Central memory CD8-positive, alpha-beta T cell (primary cell): ENCODE results near the gene ASPDH.

Source experiments
- ATAC-seq: fragments of 150-1000 bp; cut with Tn5 transposase; replicated peaks from 2 replicates; pipeline ENCODE4 v1.10.0; 2022; ENCODE audit warnings: mild to moderate bottlenecking, moderate FRiP score, moderate number of reproducible peaks; ENCODE audit not compliant: poor library complexity, severe bottlenecking; ENCODE audit errors: extremely low read depth
- DNase-seq, 2 donors: peaks; one replicate each; pipeline ENCODE4 v3.0.0; 2021; ENCODE audit warnings: low spot score in 2 of 2
- H3K27ac Mint-ChIP-seq: one replicate; pipeline ENCODE4 v1.8.0; 2022; ENCODE audit warnings: low read depth, mild to moderate bottlenecking, moderate library complexity, mixed read lengths
- H3K27me3 Mint-ChIP-seq: one replicate; pipeline ENCODE4 v1.8.0; 2022; ENCODE audit warnings: mixed read lengths
- H3K36me3 Mint-ChIP-seq: one replicate; pipeline ENCODE4 v1.8.0; 2022; ENCODE audit warnings: mild to moderate bottlenecking, moderate library complexity, mixed read lengths; ENCODE audit not compliant: insufficient read depth
- H3K4me1 Mint-ChIP-seq: one replicate; pipeline ENCODE4 v1.8.0; 2022; ENCODE audit warnings: mixed read lengths
- H3K4me3 Mint-ChIP-seq: one replicate; pipeline ENCODE4 v1.8.0; 2022; ENCODE audit warnings: mild to moderate bottlenecking, moderate library complexity, mixed read lengths
- H3K9me3 Mint-ChIP-seq: one replicate; pipeline ENCODE4 v1.8.0; 2022; ENCODE audit warnings: mixed read lengths

The ASPDH gene

DNA sequence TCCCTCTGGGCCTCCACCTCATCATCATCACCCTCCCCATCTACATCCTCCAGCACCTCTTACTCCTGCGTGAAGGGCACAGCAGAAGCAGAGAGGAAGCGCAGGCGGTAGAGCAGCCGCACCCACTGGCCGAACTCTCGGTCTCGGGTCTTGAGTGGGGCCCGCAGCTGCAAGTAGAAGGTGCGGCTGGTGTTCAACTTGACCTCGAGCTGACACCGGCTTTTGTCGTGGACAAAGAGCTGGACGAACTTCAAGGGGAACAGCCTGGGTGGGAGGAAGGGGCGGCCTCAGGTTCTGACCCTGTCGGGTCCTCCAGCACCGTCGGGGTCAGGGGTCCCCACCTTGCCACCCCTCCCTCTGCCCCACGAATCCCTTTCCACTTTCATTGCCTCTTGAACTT, 46.1 kb downstream of the ASPDH start:
- Mint-ChIP-seq H3K4me3 (no peak overlapping the region), H3K27me3 (peaks cover 22% of the 10 kb centered on the region), H3K4me1 (no peaks in the 10 kb centered on the region), H3K36me3 (peaks cover 1% of the 10 kb centered on the region), H3K9me3 (no peaks in the 10 kb centered on the region), H3K27ac (no peak overlapping the region)
- ATAC-seq (no peak), DNase-seq (no peak)

DNA sequence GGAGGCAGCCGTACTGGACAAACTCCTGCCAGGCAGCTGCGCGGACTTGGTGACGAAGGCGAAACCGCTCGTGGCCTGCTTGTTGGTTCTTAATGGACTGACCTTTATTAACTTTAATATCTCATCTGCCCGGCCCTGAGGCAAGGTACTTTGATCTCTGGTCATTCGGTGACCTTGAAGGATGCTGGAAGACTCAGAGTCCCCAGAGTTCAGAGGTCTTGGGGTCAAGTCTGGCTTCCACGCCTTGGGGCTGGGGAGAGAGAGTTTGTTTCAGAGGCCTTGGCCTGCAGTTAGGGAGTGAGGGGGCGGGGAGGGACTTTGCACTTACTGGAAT, 47.0 kb downstream of the ASPDH start:
- ATAC-seq (no peak), DNase-seq (no peak)
- Mint-ChIP-seq H3K4me1 (no peaks in the 10 kb centered on the region), H3K27me3 (peaks cover 22% of the 10 kb centered on the region), H3K27ac (no peak overlapping the region), H3K4me3 (no peak overlapping the region), H3K9me3 (no peaks in the 10 kb centered on the region), H3K36me3 (no peaks in the 10 kb centered on the region)

GRCh38 chr19:50465986-50466705, 47.6 kb downstream of the ASPDH start:
- Mint-ChIP-seq H3K36me3 (no peaks in the 10 kb centered on the region), H3K4me1 (peaks cover 4% of the 10 kb centered on the region), H3K27me3 (peaks cover 22% of the 10 kb centered on the region), H3K4me3 (no peak overlapping the region), H3K9me3 (no peaks in the 10 kb centered on the region), H3K27ac (no peak overlapping the region)
- no peak for DNase-seq
- no peak for ATAC-seq

DNA sequence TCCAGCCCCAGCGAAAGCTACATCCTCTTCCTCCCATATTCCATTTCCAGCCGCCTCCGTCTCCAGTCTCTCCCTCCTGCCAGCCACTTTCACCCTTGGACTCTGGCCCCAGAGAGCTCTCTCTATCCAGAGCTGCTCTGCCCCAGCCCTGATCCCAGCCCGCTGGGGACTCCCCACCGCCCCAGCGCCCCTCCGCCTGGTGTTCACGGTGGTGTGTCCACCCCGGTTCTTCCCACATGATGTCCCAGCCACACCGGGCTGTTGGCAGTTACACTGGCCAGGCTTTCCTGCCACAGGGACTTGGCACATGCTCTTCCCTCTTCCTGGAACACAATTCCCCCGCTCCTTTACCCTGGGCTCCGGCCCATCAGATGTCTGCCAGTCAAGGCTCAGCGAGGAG, 48.7 kb downstream of the ASPDH start:
- DNase-seq, result no peak
- Mint-ChIP-seq H3K27ac (no peak overlapping the region), H3K36me3 (no peaks in the 10 kb centered on the region), H3K27me3 (peaks cover 22% of the 10 kb centered on the region), H3K9me3 (no peaks in the 10 kb centered on the region), H3K4me3 (no peak overlapping the region), H3K4me1 (peaks cover 5% of the 10 kb centered on the region)
- ATAC-seq, result no peak

DNA sequence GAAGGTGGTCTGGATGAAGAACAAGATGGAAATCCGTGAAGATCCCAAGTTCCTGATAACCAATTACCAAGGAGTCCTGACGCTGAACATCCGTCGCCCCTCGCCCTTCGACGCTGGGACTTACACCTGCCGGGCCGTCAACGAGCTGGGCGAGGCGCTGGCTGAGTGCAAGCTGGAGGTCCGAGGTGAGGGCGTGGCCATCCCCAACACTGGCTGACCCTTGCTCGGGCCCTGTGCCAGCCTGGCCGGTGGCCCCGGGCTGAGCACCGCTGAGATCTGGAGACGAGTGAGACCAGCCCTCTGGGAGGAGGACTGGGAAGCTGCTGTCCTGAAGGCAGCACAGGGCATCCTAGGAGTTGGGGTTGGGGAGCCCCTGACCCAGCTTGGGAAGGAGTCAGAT, 49.4 kb downstream of the ASPDH start:
- Mint-ChIP-seq H3K27me3 (peaks cover 20% of the 10 kb centered on the region), H3K36me3 (no peaks in the 10 kb centered on the region), H3K9me3 (no peaks in the 10 kb centered on the region)

DNA sequence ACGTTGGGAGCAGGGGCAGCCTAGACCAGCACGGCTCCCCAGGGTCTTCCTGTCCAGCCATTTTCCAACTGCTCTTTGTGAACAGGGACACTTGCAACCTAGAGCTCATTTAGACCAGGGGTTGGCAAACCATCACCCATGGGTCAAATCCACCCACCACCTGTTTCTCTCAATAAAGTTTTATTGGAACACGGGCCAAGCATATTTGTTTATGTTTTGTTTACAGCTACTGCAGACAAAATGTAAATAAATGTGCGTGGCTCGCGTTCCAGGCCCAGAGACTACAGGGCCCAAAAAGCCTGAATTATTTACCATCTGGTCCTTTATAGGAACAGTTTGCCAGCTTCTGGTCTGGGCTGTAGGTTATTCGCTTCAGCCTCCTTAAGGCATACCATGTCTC, 50.7 kb downstream of the ASPDH start:
- DNase-seq (no peak), ATAC-seq (no peak)
- Mint-ChIP-seq H3K4me1 (peaks cover 5% of the 10 kb centered on the region), H3K27me3 (peaks cover 6% of the 10 kb centered on the region), H3K4me3 (no peak overlapping the region), H3K27ac (no peak overlapping the region), H3K36me3 (no peaks in the 10 kb centered on the region), H3K9me3 (no peaks in the 10 kb centered on the region)

More for the DNA sequence above, 49.4 kb downstream of the ASPDH start:
- Mint-ChIP-seq H3K4me3 (no peak overlapping the region), H3K4me1 (peaks cover 5% of the 10 kb centered on the region), H3K27ac (no peak overlapping the region)
- DNase-seq, result no peak
- no peak for ATAC-seq
